HepG2 (cell line): ENCODE measurements around the gene CHID1. TPM values are rescaled to one million over a fixed set of nuclear protein-coding genes. Genes with fewer than 3 reads are reported as not detected.
A peak's percentile ranks its signal among the peaks of the same experiment; 100 is the strongest.

ENCODE experiments used
- ATAC-seq: fragments of 200-7000 bp; cut with Tn5 transposase; 3 replicates; pipeline ENCODE4 v1.9.1; 2020; ENCODE audit warnings: mild to moderate bottlenecking, moderate library complexity
- BruUV-seq: library from RNA; stranded (reverse); fragments of 400-500 nt; replicated peaks from 2 replicates; lab custom pipeline; 2021; lab: Mats Ljungman, UMichigan
- CTCF ChIA-PET: fragments of 300-600 bp; formaldehyde crosslinking; extraction: SDS; loops from one replicate; lab custom pipeline; 2021; ENCODE audit warnings: low total read pairs, inconsistent platforms, low intra/inter-chr PET ratio; lab: Yijun Ruan, JAX
- POLR2A ChIA-PET: fragments of 350-600 bp; sonication (Branson Sonifier 250); formaldehyde crosslinking; loops from one replicate; lab custom pipeline; 2020; ENCODE audit warnings: antibody characterized with exemption, inconsistent platforms; lab: Yijun Ruan, JAX
- DNase-seq: peaks from one replicate; pipeline ENCODE4 v3.0.0-alpha.2; 2015; ENCODE audit warnings: low spot score
- FAIRE-seq: peaks from 3 replicates; lab custom pipeline; 2011; peaks lifted over from hg19 to GRCh38; lab: Jason Lieb, UNC
- H2AFZ ChIP-seq: one replicate; pipeline ENCODE4 v1.6.1; 2011; ENCODE audit warnings: low read length, inconsistent platforms
- H3K27ac ChIP-seq: fragments of 300-600 bp; 3 replicates; pipeline ENCODE4 v1.8.0; 2011; ENCODE audit warnings: mixed run types, mild to moderate bottlenecking, mixed read lengths, low read length, inconsistent platforms; ENCODE audit not compliant: insufficient read depth; ENCODE audit errors: extremely low read length
- H3K27me3 ChIP-seq, 2 experiments: fragments of 200-600 bp in 1 of 2; 2 replicates in 1 of 2; 3 replicates in 1 of 2; pipeline versions ENCODE4 v1.6.0 to v1.8.0; 2011; ENCODE audit warnings: low read length in 2 of 2, mild to moderate bottlenecking in 2 of 2, moderate library complexity in 2 of 2, inconsistent platforms in 1 of 2; ENCODE audit not compliant: insufficient read depth in 2 of 2, control insufficient read depth in 1 of 2
- H3K36me3 ChIP-seq, 2 experiments: fragments of 200-600 bp in 1 of 2; replicated peaks in 1 of 2; 2 replicates in 1 of 2; 3 replicates in 1 of 2; pipeline versions ENCODE4 v1.5.1 to v1.8.0; 2011; ENCODE audit warnings: low read length in 2 of 2, inconsistent platforms in 1 of 2; ENCODE audit not compliant: insufficient read depth in 2 of 2, control insufficient read depth in 1 of 2
- H3K4me1 ChIP-seq: 2 replicates; pipeline ENCODE4 v1.5.1; 2012; ENCODE audit warnings: low read length, inconsistent platforms; ENCODE audit not compliant: insufficient read depth
- H3K4me2 ChIP-seq: 2 replicates; pipeline ENCODE4 v1.6.0; 2011; ENCODE audit warnings: low read depth, low read length, inconsistent platforms
- H3K4me3 ChIP-seq, 3 experiments: fragments of 200-600 bp in 1 of 3; sonication (generic), shearing (Covaris generic) in 1 of 3; replicated peaks in 1 of 3; 2 replicates each; pipeline ENCODE4 v1.5.1; 2011 to 2016; ENCODE audit warnings: low read length in 3 of 3, inconsistent platforms in 2 of 3, low read depth in 2 of 3, mild to moderate bottlenecking in 2 of 3, control low read depth in 1 of 3, mixed read lengths in 1 of 3; ENCODE audit not compliant: insufficient read depth in 1 of 3
- H3K79me2 ChIP-seq: one replicate; pipeline ENCODE4 v1.6.1; 2011; ENCODE audit warnings: low read length, inconsistent platforms; ENCODE audit not compliant: insufficient read depth
- H3K9ac ChIP-seq: 2 replicates; pipeline ENCODE4 v1.6.0; 2011; ENCODE audit warnings: mild to moderate bottlenecking, low read depth, low read length, inconsistent platforms; ENCODE audit not compliant: insufficient read depth
- H3K9me3 ChIP-seq: 2 replicates; pipeline ENCODE4 v1.5.1; 2012; ENCODE audit warnings: mild to moderate bottlenecking, low read length
- H4K20me1 ChIP-seq: 2 replicates; pipeline ENCODE4 v1.6.0; 2011; ENCODE audit warnings: inconsistent platforms, mild to moderate bottlenecking, low read length, moderate library complexity; ENCODE audit not compliant: insufficient read depth
- AGO2 ChIP-seq: fragments of 200-400 bp; formaldehyde crosslinking; optimal IDR thresholded peaks from 2 replicates; pipeline ENCODE3; 2017; ENCODE audit warnings: mild to moderate bottlenecking, low read depth, low read length, moderate library complexity
- HNF1B ChIP-seq: sonication (generic); formaldehyde crosslinking; IDR thresholded peaks from 2 replicates; pipeline ENCODE4 v1.5.1; 2020; ENCODE audit warnings: mild to moderate bottlenecking, moderate library complexity, missing genetic modification reagents
- IKZF5 ChIP-seq: IDR thresholded peaks from 2 replicates; pipeline ENCODE4 v1.6.1; 2018; ENCODE audit warnings: missing genetic modification reagents, mild to moderate bottlenecking, missing compliant biosample characterization
- MBNL3 ChIP-seq: fragments of 250-450 bp; sonication (Bioruptor Pico); conservative IDR thresholded peaks from 2 replicates; pipeline ENCODE4 v1.8.0; 2022; ENCODE audit warnings: mild to moderate bottlenecking, inconsistent platforms
- NFRKB ChIP-seq: fragments of 450-650 bp; IDR thresholded peaks from 2 replicates; pipeline ENCODE4 v1.6.1; 2017
- POGK ChIP-seq: sonication (generic); formaldehyde crosslinking; conservative IDR thresholded peaks from 2 replicates; pipeline ENCODE4 v1.8.0; 2022; ENCODE audit warnings: mild to moderate bottlenecking, moderate library complexity, missing genetic modification reagents
- XBP1 ChIP-seq: sonication (generic); formaldehyde crosslinking; IDR thresholded peaks from 2 replicates; pipeline ENCODE4 v1.5.0; 2020; ENCODE audit warnings: missing genetic modification reagents
- ZNF335 ChIP-seq: sonication (generic); formaldehyde crosslinking; IDR thresholded peaks from 2 replicates; pipeline ENCODE4 v1.4.0; 2020; ENCODE audit warnings: missing genetic modification reagents
- ZNF468 ChIP-seq: sonication (generic); formaldehyde crosslinking; IDR thresholded peaks from 2 replicates; pipeline ENCODE4 v1.8.0; 2022; ENCODE audit warnings: mild to moderate bottlenecking, moderate library complexity, missing genetic modification reagents
- WGBS: methylation state at CpG from one replicate; pipeline ENCODE4 v1.1.6; 2017; ENCODE audit warnings: low lambda C conversion rate; 5-methylcytosine and 5-hydroxymethylcytosine counted together
- in situ Hi-C: cut with HindIII; loops from 2 replicates; pipeline ENCODE4 v1.10.0; 2017; ENCODE audit warnings: low pct_unique_long_range_greater_than_20kb; ENCODE audit not compliant: extremely low pct_ligation_motif_present
- intact Hi-C: fragments of 100-400 bp; cut with micrococcal nuclease; formaldehyde crosslinking; loops from one replicate; pipeline ENCODE4 v1.10.0; 2022; ENCODE audit not compliant: unreplicated experiment
- polyA plus RNA-seq, 8 experiments: library from polyadenylated mRNA; depleted of rRNA in 3 of 8; stranded (reverse) in 7 of 8; unstranded in 1 of 8; fragments of >200 nt; fragmentation: Illumina TruSeq in 4 of 8; extraction: Trizol in 4 of 8; gene quantifications; 2 replicates each; pipeline versions ENCODE4 v1.2.1 to v1.2.3, GENCODE V29; 2011 to 2016; ENCODE audit warnings: low read depth in 4 of 8, missing spikeins in 1 of 8, mixed read lengths in 1 of 8; ENCODE audit not compliant: insufficient read depth in 1 of 8
- total RNA-seq, 5 experiments: library from RNA; depleted of rRNA; stranded (reverse); fragments of >200 nt; fragmentation: Illumina TruSeq; extraction: Trizol; gene quantifications; 2 replicates each; pipeline ENCODE4 v1.2.3, GENCODE V29; 2016; ENCODE audit warnings: low read depth in 1 of 5

Gene CHID1
- total and polyA plus RNA-seq, 2 of the 13 experiments (the other 11 are each of a cell fraction or from before 2014, with no cell fraction given), result 65.1 to 93.6 TPM

GRCh38 chr11:853682-854448 lies 56.7 kb downstream of the CHID1 start (continued):
- TF ChIP-seq IKZF5, result no peak
- no peak for TF ChIP-seq ZNF468
- TF ChIP-seq POGK (CRISPR knock-in tag), result no peak
- TF ChIP-seq, all 625 proteins: peak for 0

- FAIRE-seq, result no peak
- in situ Hi-C loops (no loop called here), intact Hi-C loops (no loop called here)
- H3K4me3 ChIP-seq, result no peak overlapping the region
- H3K4me2 ChIP-seq, result no peak overlapping the region
- ChIA-PET POLR2A (no interaction called here), CTCF (no interaction called here)
- no peak overlapping the region for H3K9ac ChIP-seq
- no peaks in the 10 kb centered on the region for H3K79me2 ChIP-seq
- peak; percentile 37 for TF ChIP-seq AGO2
- no peak for TF ChIP-seq NFRKB
- TF ChIP-seq ZNF335 (CRISPR knock-in tag), result no peak
- no peak for TF ChIP-seq XBP1 (CRISPR knock-in tag)
- no peak for TF ChIP-seq MBNL3
- no peak for TF ChIP-seq HNF1B
- H2AFZ ChIP-seq, result no peak overlapping the region
- H3K4me1 ChIP-seq, result no peaks in the 10 kb centered on the region
- WGBS, result 93% methylated on average over 9 of the region's 15 CpGs
- H4K20me1 ChIP-seq, result no peaks in the 10 kb centered on the region; the same call in 1 of the 2 replicates
- BruUV-seq, result no TSS peak
- no peak for ATAC-seq
- no peaks in the 10 kb centered on the region; a peak in 2 of 5 replicates for H3K36me3 ChIP-seq
- H3K27me3 ChIP-seq, result no peaks in the 10 kb centered on the region
- no peak overlapping the region for H3K27ac ChIP-seq
- H3K9me3 ChIP-seq, result no peaks in the 10 kb centered on the region
- no peak for DNase-seq
Observed at GRCh38 chr11:852762-853161, 57.8 kb downstream of the CHID1 start.
